ENCODE measurements around the gene GID8. TPM values are rescaled to one million over a fixed set of nuclear protein-coding genes. Genes with fewer than 3 reads are reported as not detected.

The GID8 gene
- total RNA-seq, 1 donor from 2014 or later, result 29.7 TPM

- Mint-ChIP-seq H3K27ac (ENCODE audit: unreplicated experiment) (no peak overlapping the region), H3K4me1 (ENCODE audit: low read depth) (peaks cover 4% of the 10 kb centered on the region), H3K36me3 (ENCODE audit: low read depth) (peaks cover 19% of the 10 kb centered on the region), H3K27me3 (ENCODE audit: low read depth) (no peaks in the 10 kb centered on the region), H3K4me3 (ENCODE audit: unreplicated experiment) (no peak overlapping the region), H3K9me3 (ENCODE audit: low read depth) (no peaks in the 10 kb centered on the region)
- DNase-seq (ENCODE audit: low spot score), result no peak
- TF ChIP-seq, protein P1, sequence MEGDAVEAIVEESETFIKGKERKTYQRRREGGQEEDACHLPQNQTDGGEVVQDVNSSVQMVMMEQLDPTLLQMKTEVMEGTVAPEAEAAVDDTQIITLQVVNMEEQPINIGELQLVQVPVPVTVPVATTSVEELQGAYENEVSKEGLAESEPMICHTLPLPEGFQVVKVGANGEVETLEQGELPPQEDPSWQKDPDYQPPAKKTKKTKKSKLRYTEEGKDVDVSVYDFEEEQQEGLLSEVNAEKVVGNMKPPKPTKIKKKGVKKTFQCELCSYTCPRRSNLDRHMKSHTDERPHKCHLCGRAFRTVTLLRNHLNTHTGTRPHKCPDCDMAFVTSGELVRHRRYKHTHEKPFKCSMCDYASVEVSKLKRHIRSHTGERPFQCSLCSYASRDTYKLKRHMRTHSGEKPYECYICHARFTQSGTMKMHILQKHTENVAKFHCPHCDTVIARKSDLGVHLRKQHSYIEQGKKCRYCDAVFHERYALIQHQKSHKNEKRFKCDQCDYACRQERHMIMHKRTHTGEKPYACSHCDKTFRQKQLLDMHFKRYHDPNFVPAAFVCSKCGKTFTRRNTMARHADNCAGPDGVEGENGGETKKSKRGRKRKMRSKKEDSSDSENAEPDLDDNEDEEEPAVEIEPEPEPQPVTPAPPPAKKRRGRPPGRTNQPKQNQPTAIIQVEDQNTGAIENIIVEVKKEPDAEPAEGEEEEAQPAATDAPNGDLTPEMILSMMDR (IDR thresholded peaks at IDR 0.05), result no peak
Measured at GRCh38 chr20:62899633-62900051, 38.3 kb upstream of the GID8 start.

GRCh38 chr20:62900052-62900691 lies 37.8 kb upstream of the GID8 start:
- H3K9me3 Mint-ChIP-seq (ENCODE audit: low read depth), result no peaks in the 10 kb centered on the region
- no peak for DNase-seq (ENCODE audit: low spot score)
- peak overlapping the region; percentile 22 for H3K27ac Mint-ChIP-seq (ENCODE audit: unreplicated experiment)
- peaks cover 24% of the 10 kb centered on the region for H3K36me3 Mint-ChIP-seq (ENCODE audit: low read depth)
- TF ChIP-seq, protein P1 (IDR thresholded peaks at IDR 0.05), result peak; percentile 89
- H3K4me1 Mint-ChIP-seq (ENCODE audit: low read depth), result peaks cover 4% of the 10 kb centered on the region
- no peak overlapping the region for H3K4me3 Mint-ChIP-seq (ENCODE audit: unreplicated experiment)
- H3K27me3 Mint-ChIP-seq (ENCODE audit: low read depth), result no peaks in the 10 kb centered on the region

DNA sequence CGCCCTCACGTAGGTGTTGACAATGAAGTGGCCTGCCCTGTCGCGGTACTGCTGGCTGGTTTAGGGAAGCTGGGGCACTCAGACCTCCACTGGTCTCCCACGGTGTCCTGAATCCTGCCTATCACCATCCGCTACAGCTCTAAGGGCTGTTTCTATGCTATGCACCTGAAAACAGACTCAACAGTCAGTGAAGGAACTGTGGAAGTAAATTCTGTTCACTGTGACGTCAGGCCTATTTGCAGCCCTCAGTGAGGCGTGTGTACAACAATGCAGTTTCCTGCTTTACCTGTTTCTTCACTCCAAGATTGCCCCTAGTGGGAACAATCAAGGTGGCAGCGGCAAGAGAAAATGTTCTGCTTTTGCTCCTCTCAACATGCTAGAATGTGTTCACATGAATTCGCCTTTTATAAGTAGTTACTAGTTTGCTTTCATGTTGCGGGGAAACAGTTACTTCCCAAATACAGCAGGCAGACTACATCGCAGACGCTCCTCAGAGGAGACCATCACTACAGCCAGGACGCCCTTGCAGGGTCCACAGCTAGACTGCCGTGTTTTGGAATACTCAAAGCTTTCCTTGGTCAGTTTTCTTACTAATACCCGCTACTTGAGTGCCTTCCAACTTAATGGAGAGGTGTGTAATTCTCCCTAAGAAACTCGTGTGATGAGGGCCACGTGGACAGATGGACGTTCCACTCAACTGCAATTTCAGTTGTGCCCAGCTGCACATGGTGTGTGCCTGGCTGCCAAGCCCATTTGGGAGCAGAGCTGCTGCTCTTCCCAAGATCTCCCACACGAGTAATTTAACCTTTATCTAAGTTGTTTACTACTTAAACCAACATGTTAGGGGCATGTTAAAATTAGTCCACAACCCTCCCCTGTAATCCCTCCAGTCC lies 37.0 kb upstream of the GID8 start:
- no peak for DNase-seq (ENCODE audit: low spot score)
- no peaks in the 10 kb centered on the region for H3K9me3 Mint-ChIP-seq (ENCODE audit: low read depth)
- H3K27me3 Mint-ChIP-seq (ENCODE audit: low read depth), result no peaks in the 10 kb centered on the region
- peak overlapping the region; percentile 5 for H3K27ac Mint-ChIP-seq (ENCODE audit: unreplicated experiment)
- H3K4me3 Mint-ChIP-seq (ENCODE audit: unreplicated experiment), result no peak overlapping the region
- peaks cover 4% of the 10 kb centered on the region for H3K4me1 Mint-ChIP-seq (ENCODE audit: low read depth)
- peaks cover 25% of the 10 kb centered on the region for H3K36me3 Mint-ChIP-seq (ENCODE audit: low read depth)
- TF ChIP-seq, protein P1 (IDR thresholded peaks at IDR 0.05), result no peak

DNA sequence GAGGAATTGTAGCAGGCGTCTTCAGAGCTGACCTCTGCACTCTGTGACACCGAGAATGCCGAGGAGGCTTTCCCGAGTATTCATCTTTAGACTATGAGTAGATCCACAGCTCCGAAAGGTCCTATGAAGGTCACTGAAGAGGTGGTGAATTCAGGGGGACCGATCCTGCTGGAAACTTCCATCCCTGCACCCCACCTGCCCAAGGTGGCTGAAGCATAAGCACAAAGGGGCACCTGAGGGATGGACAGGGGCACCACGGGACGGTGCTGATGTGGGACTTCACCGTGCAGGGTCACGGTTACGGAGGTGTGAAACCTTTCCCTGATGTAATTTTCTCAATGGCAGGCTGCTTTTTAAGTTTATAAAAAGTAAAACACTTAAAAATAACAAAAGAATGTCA lies 36.1 kb upstream of the GID8 start:
- H3K4me3 Mint-ChIP-seq (ENCODE audit: unreplicated experiment), result no peak overlapping the region
- no peaks in the 10 kb centered on the region for H3K9me3 Mint-ChIP-seq (ENCODE audit: low read depth)
- H3K27me3 Mint-ChIP-seq (ENCODE audit: low read depth), result no peaks in the 10 kb centered on the region
- DNase-seq (ENCODE audit: low spot score), result no peak
- TF ChIP-seq, protein P1 (IDR thresholded peaks at IDR 0.05), result no peak
- peaks cover 4% of the 10 kb centered on the region for H3K4me1 Mint-ChIP-seq (ENCODE audit: low read depth)
- no peak overlapping the region for H3K27ac Mint-ChIP-seq (ENCODE audit: unreplicated experiment)
- H3K36me3 Mint-ChIP-seq (ENCODE audit: low read depth), result peaks cover 33% of the 10 kb centered on the region

GRCh38 chr20:62902926-62903615 lies 34.9 kb upstream of the GID8 start:
- Mint-ChIP-seq H3K36me3 (ENCODE audit: low read depth) (peaks cover 39% of the 10 kb centered on the region), H3K4me1 (ENCODE audit: low read depth) (peaks cover 11% of the 10 kb centered on the region), H3K27ac (ENCODE audit: unreplicated experiment) (no peak overlapping the region), H3K27me3 (ENCODE audit: low read depth) (no peaks in the 10 kb centered on the region), H3K4me3 (ENCODE audit: unreplicated experiment) (no peak overlapping the region), H3K9me3 (ENCODE audit: low read depth) (no peaks in the 10 kb centered on the region)
- no peak for DNase-seq (ENCODE audit: low spot score)
- TF ChIP-seq, protein P1 (IDR thresholded peaks at IDR 0.05), result no peak

Data from chondrocyte (in vitro differentiated cells).